Measurements from ENCODE around the gene MSI1.
"Not testable (repeated sequence)": the region's sequence is repeated elsewhere in the genome, so short reads cannot be mapped to it uniquely, and the experiment has no call there.

The MSI1 gene

DNA sequence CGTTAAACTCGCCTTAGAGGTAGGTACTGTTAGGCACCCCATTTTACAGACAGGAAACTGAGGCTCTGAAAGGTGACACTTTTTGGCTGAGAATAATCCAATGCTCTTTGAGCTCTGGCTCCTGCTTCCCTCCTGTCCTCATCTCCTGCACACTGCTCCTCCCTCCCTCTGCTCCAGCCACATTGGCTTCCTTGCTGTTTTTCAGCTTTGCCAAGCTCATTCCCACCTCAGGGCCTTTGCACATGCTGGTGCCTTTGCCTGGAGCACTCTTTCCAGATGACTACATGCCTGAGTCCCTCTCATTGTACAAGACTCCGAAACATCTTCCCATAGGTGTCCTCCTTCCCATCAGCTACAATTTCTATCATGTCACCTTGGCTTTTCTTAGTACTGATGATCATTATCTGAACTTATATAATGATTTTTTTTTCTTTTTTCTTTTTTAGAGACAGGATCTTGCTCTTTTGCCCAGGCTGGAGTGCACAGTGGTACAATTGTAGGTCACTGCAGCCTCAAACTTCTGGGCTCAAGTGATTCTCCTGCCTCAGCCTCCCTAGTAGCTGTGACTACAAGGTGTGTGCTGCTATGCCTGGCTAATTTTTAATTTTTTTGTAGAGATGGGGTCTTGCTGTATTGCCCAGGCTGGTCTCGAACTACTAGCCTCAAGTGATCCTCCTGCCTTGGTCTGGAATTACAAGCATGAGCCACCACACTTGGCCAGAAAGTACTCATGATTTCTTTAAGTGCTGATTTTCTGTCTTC lies 15.2 kb downstream of the MSI1 start:
- DNase-seq = no peak

DNA sequence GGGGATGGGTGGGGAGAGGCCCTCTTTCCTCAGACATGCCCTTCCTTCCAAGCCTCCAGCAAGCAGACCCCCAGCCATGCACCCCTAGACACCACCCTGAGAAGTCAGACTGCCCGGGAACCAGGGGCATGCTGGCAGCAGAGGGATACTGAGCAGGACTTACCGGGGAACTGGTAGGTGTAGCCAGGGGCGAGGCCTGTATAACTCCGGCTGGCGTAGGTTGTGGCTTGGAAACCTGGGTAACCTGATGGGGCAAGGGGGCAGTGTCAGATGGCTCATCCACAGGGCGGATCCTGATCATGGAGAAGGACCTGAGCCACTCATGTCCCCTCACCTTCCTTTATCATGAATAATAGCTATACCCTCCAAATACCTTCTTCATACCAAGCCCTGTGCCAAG lies 15.8 kb downstream of the MSI1 start:
- no peak for DNase-seq

DNA sequence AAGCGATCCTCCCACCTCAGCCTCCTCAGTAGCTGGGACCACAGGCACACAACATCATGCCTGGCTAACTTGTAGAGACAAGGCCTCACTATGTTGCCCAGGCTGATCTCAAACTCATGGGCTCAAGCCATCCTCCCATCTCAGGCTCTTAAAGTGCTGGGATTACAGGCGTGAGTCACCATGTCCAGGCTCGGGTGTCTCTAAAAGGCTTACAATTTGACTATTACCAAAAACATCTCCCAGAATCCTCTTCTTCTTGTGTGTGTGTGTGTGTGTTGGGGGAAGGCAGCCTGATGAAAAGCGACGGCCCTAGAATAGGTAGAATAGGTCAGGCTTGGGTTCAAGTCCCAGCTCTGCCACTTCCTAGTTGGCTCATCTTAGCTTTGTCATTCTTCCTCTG lies 16.8 kb downstream of the MSI1 start:
- DNase-seq = no peak

DNA sequence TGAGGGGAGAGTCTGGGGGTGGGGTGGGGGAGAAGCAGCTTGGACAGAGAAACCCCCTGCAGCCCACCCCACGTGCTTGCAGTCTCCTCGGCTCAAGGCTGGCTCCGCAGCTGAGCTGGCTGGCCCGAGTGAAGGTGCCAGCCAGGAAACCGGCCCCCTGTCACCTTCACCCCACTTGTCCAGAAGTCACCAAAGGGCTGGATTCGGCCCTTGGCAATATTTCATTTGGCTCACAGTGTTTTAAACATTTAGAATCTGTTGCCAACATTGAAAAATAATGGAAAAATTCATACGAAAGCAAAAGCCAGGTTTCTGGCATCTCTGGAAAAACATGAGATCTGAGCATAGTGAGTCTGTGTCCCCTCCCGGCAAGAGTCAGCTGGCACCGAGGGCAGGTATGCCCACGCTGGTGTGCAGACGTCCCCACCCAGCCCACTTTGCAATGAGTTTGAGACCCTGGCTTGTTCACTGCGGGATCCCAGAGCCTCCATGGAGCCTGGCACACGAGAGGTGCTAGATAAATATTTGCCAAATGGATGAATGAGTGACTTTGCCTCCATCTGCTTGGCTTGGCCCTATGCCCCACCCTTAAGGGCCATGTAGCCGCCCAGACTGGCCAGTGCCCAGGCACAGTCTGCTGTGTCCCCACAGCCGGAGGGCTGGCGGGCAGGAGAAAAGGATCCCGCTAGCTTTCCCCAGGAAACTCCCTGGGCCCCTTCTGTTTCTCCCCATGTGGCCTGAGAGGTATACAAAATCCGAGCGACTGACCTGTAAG lies 18.2 kb downstream of the MSI1 start:
- DNase-seq = no peak

DNA sequence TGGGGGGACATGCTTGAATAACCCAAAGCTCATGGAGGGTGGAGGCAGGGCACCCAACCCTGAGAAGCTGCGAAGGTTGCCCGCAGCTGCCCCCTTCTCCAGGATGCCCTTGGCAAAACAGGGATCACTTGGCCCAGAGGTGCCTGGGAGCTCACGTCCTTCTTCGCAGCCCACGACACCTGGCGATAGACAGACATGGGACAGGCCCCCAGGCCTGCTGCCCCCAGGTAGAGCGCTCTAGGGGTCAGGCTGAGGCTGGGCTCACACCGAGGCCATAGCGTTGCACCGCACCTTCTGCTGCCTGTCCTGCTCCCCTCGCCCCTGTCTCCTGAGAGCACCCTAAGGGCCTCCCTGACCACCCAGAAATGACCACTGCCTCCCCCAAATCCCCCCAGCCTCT lies 21.2 kb downstream of the MSI1 start:
- DNase-seq = no peak

DNA sequence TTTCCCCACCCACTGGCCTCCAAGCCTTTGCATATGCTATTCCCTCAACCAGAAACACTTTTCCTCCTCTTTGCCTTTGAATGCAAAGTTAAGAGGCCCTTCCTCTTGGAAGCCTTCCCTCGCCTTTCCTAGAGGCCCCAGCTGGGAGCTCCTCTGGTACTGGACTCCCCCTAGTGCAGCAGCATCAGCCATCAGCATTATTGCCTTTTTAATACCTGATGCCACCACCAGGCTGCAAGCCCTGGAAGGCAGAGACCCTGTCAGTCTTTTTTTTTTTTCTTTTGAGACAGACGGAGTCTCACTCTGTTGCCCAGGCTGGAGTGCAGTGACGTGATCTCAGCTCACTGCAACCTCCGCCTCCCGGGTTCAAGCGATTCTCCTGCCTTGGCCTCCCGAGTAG lies 22.3 kb downstream of the MSI1 start:
- no peak for DNase-seq

DNA sequence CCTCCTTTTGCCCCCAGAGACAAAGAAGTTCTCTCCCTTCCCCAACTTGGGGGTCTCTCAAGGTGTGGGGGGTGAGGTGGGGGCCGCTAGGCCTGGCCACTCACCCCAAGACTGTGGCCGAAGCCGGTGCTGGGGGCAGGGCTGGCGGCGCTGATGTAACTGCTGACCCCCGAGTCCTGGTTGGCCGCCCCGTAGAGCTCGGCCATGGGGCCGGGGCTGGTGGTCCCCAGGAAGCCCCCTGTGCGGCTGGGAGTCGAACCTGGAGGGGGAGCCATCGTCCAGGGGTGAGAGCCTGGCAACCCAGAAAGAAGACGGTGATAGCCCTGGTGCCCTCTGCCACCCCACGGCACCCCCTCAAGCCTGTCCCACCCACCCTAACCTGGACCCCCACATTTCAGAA lies 22.9 kb downstream of the MSI1 start:
- DNase-seq = no peak

DNA sequence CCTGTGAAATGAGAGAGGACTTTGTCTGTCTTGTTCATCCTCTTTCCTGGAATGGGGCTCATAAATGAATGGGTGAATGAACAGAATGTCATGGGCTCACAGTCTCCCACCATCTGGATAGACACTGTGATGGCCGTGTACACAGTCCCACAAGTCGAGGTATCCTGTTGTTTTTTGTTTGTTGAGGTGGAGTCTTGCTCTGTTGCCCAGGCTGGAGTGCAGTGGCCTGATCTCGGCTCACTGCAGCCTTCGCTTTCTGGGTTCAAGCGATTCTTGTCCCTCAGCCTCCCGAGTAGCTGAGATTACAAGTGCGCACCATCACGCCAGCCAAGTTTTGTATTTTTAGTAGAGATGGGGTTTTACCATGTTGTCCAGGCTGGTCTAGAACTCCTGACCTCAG lies 25.3 kb downstream of the MSI1 start:
- DNase-seq = no peak

DNA sequence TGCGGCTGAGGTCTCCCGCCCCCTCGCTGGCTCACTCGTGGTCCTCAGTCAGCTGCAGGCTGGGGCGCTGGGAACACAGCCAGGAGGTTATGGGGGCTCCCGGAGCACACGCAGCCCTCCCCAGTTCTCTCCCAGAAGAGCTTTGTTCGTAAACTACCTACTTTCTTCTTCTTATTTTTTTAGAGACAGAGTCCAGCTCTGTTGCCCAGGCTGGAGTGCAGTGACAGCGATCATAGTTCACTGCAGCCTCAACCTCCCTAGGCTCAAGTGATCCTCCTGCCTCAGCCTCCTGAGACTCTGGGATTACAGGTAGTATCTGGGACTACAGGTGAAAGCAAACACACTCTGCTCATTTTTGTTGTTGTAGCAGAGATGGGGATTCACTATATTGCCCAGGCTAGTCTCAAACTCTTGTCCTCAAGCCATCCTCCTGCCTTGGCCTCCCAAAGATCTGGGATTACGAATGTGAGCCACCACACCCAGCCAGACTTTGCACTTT lies 25.9 kb downstream of the MSI1 start:
- DNase-seq = no peak

DNA sequence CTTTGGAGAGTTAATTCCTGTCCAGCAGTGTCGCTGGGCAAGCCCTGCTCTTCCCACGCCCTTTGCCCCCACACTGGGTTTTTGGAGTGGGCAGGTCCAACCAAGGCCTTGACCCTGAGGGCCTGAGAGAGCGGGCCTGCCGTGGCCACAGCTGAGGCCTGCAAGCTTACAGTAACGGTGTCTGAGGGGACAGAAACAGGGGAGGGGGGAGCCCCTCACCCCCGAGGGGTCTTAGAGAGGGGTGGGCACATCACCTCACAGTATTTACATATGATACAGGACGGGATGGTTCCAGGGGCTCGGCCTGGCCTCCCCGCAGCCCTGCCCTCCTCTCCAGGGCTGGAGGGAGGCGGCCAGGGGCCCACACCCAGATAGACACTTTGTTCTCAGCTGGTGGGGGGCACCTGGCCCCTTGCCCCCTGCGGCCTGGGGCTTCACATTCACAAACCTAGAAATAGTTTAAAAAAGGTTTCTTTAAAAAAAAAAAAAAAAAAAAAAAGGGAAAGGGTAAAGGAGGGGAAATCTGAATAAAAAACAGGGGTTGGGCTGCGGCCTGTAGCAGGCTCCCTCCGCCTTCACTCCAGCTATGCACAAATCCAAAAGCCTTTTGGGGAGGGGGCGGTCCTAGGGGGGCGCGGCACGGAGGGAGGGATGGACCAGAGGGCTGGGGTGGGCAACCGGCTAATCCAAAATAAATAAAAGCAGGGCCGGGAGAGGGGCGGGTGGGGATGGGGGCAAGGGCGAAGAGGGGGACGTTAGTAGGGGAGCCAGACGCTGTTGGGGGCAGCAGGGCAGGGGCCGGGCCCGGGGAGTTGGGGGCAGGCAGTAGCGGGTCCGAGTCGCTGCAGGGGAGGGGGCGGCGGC lies 26.6 kb downstream of the MSI1 start:
- no peak for DNase-seq

DNA sequence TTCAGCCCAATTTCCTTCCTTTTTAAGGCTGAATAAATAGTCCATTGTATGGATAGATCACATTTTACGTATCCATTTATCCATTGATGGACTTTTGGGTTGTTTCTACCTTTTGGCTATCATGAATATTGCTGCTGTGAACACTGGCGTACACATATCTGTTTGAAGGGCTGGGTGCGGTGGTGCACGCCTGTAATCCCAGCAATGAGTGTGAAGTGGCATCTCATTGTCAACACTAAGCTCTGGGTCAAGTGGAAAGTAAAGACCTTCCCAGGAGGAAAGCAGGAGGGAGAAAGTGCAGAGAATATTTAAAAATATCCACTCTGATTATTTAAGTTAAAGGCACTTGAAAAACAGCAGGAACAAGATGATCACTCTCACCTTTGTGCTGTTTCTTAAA lies 29.7 kb downstream of the MSI1 start:
- DNase-seq = no peak

DNA sequence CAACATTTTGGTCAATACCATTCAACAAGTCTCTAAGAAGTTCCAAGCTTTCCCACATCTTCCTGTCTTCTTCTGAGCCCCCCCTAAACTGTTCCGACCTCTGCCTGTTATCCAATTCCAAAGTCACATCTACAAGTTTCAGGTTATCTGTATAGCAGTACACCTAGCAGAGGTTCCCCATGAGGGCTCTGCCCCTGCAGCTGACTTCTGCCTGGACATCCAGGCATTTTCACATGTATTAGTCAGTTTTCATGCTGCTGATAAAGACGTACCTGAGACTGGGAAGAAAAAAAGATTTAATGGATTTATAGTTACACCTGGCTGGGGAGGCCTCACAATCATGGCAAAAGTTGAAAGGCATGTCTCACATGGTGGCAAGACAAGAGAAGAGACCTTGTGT lies 31.2 kb downstream of the MSI1 start:
- no peak for DNase-seq

DNA sequence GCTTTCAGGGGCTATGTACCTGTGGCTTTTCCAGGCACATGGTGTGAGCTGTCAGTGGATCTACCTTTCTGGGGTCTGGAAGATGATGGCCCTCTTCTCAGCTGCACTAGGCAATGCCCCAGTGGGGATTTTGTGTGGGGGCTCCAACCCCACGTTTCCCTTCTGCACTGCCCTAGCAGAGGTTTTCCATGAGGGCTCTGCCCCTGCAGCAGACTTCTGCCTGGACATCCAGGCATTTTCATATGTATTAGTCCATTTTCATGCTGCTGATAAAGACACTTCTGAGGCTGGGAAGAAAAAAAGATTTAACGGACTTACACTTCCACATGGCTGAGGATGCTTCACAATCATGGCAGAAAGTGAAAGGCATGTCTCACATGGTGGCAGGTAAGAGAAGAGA lies 32.6 kb downstream of the MSI1 start:
- not testable (repeated sequence) for DNase-seq

DNA sequence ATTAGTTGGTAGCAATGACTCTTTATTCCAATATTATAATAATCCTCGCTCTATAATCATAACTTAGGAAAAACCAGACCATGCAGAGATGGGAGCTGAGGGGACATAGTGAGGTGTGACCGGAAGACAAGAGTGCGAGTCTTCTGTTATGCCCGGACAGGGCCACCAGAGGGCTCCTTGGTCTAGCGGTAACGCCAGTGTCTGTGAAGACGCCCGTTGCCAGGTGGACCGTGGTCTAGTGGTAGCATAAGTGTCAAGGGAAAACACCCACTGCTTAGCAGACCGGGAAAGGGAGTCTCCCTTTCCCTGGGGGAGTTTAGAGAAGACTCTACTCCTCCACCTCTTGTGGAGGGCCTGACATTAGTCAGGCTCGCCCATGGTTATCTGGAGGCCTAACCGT lies 33.5 kb downstream of the MSI1 start:
- DNase-seq = not testable (repeated sequence)

DNA sequence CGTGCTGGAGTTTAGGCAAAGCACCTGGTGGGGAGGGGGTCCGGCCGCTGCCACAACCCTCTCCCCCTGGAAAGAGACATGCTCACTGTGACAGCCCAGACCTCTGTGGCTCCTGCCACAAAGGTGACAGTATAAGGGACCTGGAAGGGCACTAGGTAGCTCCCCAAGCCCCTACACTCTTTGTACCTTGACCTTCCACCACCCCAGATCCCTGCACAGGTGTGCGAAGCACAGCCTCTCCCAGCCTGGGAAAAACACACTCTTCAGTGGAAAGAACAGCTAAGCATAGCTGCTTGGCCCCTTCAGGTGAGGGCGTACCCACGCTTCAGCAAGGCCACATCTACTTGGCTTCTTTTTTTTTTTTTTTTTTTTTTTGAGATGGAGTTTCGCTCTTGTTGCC lies 36.4 kb downstream of the MSI1 start:
- DNase-seq = no peak

DNA sequence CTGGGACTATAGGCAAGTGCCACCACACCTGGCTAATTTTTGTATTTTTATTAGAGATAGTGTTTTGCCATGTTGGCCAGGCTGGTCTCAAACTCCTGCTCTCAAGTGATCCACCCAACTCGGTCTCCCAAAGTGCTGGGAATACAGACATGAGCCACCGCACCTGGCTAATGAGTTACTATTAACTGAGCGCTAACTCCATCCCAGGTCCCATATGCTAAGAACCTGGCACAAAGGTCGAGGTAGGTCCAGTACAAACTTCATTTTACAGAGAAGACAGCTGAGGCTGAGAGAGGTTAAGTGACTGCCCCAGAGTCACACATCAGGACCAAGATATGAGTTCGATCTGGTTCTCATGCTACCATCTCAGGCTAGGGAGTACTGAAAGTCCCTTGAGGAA lies 36.9 kb downstream of the MSI1 start:
- DNase-seq = no peak

DNA sequence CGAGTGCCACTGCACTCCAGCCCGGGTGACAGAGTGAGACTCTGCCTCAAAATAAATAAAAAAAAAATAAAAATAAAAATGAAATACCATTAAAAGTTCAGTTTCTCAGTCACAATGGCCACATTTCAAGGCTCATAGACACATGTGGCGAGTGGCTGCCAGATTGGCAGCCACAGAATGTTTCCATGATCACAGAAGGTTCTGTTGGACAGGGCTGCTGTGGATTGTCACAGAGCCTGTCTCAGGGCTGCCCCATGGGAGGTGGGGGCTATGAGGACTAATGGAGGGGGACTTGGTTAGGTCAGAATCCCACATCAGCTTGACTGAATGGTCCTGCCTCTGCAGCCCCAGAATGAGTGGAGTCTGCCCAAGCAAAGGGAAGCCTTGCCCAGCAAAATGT lies 37.6 kb downstream of the MSI1 start:
- no peak for DNase-seq

DNA sequence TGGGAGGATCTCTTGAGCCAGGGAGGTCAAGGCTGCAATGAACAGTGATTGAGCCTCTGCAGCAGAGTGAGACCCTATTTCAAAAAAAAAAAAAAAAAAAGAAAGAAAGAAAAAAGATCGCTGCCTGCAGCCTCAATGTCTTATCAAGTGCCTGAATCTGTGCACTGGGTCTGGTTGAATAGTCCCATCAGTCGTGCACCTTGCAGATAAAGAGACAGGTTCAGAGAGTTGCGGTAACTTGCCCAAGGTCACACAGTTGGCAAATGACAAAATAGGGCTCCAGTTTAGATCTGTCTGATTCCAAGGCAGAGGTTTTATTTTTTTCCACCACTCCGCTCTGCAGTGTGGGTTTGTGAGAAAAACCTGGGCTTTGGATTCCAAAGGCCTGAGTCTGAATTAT lies 40.7 kb downstream of the MSI1 start:
- DNase-seq = no peak

DNA sequence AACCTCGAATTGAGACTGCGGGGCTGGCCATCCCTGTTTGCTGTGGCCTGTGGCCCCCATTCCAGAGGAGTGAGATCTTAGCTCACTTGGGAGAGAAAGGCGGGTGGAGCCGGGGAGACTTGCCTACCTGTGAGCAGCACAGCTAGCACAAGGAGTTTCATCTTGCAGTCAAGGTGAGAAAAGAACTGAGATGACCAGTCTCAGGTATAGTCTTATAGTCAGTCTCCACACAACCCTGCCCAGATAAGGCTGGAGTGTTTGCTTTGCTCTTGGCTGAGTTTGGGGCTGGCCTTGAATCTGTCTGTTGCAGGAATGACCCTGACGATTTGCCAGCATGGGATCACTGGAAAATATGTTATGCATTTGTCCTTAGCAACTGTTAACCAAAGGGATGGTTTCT lies 41.4 kb downstream of the MSI1 start, which contains the start of gene PLA2G1B:
TSS of gene PLA2G1B (minus strand) at position 187 of the 400 bp plus-strand sequence. CDS start at position 161, 26 bp downstream.
- no peak for DNase-seq

DNA sequence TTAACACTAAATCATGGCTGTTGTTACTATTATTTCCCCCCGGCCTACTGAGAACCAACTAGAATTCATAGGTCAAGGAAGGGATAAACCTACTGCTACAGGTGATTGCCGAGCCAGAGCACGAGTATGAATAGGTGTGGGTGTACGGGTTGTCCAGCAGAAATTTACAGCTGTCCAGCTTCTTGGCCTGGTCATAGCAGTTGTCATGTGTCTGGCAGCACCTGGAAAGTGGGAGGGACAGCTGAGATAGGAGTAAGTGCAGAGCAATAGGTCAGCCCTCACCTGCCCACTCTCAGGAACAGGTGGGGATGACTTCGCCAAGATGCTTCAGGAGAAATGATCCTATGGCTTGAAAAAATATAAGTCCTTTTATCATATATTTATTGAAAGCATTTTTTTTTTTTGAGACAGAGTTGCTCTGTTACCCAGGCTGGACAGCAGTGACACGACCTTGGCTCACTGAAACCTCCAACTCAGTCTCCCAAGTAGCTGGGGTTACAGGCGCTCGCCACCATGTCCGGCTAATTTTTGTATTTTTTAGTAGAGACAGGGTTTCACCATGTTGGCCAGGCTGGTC lies 44.0 kb downstream of the MSI1 start:
- no peak for DNase-seq

DNA sequence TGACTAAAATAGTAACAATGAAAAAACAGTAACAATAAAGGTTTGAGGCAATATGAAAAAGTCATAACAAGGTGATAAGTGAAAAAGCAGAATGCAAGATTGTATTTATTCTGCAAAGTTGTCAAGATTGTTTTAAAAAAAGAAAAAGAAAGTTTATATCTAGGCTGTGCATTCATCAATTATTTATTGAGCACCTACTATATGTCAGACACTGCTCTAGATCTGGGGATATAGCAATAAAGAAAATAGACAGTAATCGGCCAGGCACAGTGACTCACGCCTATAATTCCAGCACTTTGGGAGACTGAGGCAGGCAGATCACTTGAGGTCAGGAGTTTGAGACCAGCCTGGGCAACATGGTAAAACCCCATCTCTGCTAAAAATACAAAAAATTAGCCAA lies 45.2 kb downstream of the MSI1 start:
- no peak for DNase-seq

DNA sequence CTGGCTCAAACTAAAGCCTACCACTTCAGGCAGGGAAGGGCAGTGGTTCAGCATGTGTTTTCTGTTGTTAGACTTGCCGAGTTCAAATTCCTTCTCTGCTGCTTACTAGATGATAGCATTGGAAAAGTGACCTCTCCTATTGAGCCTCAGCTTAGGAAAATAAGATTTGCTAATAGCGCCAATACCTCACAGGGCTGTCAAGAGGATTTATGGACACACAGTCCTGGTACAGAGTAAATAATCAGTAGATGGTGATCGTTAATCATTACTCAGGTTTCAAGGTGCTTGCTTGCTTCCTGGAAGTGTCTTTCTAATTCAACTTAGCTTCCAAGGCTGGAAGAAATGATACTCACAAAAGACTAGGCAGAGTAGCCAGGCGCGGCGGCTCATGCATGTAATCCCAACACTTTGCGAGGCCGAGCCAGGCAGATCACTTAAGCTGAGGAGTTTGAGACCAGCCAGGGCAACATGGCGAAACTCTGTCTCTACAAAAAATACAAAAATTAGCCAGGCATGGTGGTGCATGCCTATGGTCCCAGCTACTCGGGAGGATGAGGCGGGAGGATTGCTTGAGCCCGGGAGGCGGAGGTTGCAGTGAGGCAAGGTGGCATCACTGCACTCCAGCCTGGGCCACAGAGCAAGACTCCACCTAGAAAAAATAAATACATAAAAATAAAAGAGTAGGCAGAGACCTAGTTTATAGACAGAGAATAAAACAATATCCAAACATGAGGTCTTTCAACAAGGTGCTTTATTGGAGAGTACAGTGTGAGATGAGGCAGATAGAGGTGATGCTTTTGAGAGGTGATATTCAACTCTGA lies 47.4 kb downstream of the MSI1 start:
- DNase-seq = no peak
